ENCODE measurements around the gene GLTPD2.

Gene GLTPD2

DNA sequence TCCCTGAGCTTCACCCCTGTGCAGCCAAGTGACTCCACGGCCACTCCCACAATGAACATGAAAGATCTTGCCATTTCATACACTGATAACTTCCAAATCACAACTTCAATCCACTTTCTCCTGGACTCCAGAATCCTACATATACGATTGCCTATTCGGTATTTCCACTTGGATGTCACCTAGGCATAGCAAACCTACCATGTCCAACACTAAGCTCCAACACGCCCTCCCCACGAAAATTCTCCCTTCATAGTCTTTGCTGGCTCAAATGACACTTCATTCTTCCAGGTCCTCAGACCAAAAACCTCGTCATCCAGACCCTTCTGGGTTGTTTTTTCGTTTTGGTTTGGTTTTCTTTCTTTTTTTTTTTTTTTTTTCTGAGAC, 1.9 kb downstream of the GLTPD2 start:
- peak overlapping the region; percentile 78 for H3K4me3 ChIP-seq (ENCODE audit: low read length)
- peaks cover 15% of the 10 kb centered on the region for H3K27me3 ChIP-seq (ENCODE audit: control insufficient read depth, low read length)
- TF ChIP-seq EZH2phosphoT487 (IDR thresholded peaks at IDR 0.05; ENCODE audit: borderline replicate concordance, low read length) = no peak
- TF ChIP-seq, protein P1, sequence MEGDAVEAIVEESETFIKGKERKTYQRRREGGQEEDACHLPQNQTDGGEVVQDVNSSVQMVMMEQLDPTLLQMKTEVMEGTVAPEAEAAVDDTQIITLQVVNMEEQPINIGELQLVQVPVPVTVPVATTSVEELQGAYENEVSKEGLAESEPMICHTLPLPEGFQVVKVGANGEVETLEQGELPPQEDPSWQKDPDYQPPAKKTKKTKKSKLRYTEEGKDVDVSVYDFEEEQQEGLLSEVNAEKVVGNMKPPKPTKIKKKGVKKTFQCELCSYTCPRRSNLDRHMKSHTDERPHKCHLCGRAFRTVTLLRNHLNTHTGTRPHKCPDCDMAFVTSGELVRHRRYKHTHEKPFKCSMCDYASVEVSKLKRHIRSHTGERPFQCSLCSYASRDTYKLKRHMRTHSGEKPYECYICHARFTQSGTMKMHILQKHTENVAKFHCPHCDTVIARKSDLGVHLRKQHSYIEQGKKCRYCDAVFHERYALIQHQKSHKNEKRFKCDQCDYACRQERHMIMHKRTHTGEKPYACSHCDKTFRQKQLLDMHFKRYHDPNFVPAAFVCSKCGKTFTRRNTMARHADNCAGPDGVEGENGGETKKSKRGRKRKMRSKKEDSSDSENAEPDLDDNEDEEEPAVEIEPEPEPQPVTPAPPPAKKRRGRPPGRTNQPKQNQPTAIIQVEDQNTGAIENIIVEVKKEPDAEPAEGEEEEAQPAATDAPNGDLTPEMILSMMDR (IDR thresholded peaks at IDR 0.05; ENCODE audit: low read depth, low read length, poor library complexity, severe bottlenecking) = no peak
- H3K36me3 ChIP-seq (ENCODE audit: control insufficient read depth, low read length) = no peaks in the 10 kb centered on the region
- H3K27ac ChIP-seq (ENCODE audit: low read depth, low read length) = no peak overlapping the region
- no peaks in the 10 kb centered on the region for H3K9me2 ChIP-seq (replicated peaks; ENCODE audit: control insufficient read depth, low read length)
- H3K4me1 ChIP-seq (ENCODE audit: control insufficient read depth, low read length) = peaks cover 22% of the 10 kb centered on the region
- no peaks in the 10 kb centered on the region for H3K79me2 ChIP-seq (ENCODE audit: control insufficient read depth, low read length)
- H3K9me3 ChIP-seq (ENCODE audit: control insufficient read depth, insufficient read depth, low read length) = no peaks in the 10 kb centered on the region
- H3K4me2 ChIP-seq (ENCODE audit: low read length) = peak overlapping the region; percentile 91
- peaks cover 4% of the 10 kb centered on the region; the same call in 1 of the 2 replicates for H3F3A ChIP-seq (ENCODE audit: control insufficient read depth, insufficient read depth)
- H4K20me1 ChIP-seq (ENCODE audit: control insufficient read depth, insufficient read depth, low read depth, low read length) = no peaks in the 10 kb centered on the region

GRCh38 chr17:4795168-4795567, 6.4 kb downstream of the GLTPD2 start:
- Histone ChIP-seq H3K27ac (ENCODE audit: low read depth, low read length) (no peak overlapping the region), H3K9me3 (ENCODE audit: control insufficient read depth, insufficient read depth, low read length) (no peaks in the 10 kb centered on the region), H3K4me1 (ENCODE audit: control insufficient read depth, low read length) (peaks cover 20% of the 10 kb centered on the region), H3K4me3 (ENCODE audit: low read length) (peak overlapping the region; percentile 86), H3K9me2 (replicated peaks; ENCODE audit: control insufficient read depth, low read length) (no peaks in the 10 kb centered on the region), H3K79me2 (ENCODE audit: control insufficient read depth, low read length) (peaks cover 17% of the 10 kb centered on the region), H3F3A (ENCODE audit: control insufficient read depth, insufficient read depth) (no peaks in the 10 kb centered on the region), H3K27me3 (ENCODE audit: control insufficient read depth, low read length) (peaks cover 4% of the 10 kb centered on the region; the same call in 1 of the 2 replicates), H3K4me2 (ENCODE audit: low read length) (peak overlapping the region; percentile 61), H3K36me3 (ENCODE audit: control insufficient read depth, low read length) (peaks cover 17% of the 10 kb centered on the region), H4K20me1 (ENCODE audit: control insufficient read depth, insufficient read depth, low read depth, low read length) (no peaks in the 10 kb centered on the region)
- no peak for TF ChIP-seq EZH2phosphoT487 (IDR thresholded peaks at IDR 0.05; ENCODE audit: borderline replicate concordance, low read length)
- TF ChIP-seq, protein P1 (IDR thresholded peaks at IDR 0.05; ENCODE audit: low read depth, low read length, poor library complexity, severe bottlenecking) = no peak

- peak overlapping the region; percentile 15 for H3K27ac ChIP-seq (ENCODE audit: low read depth, low read length)
- H3K4me3 ChIP-seq (ENCODE audit: low read length) = peak overlapping the region; percentile 86
- no peaks in the 10 kb centered on the region for H4K20me1 ChIP-seq (ENCODE audit: control insufficient read depth, insufficient read depth, low read depth, low read length)
- H3F3A ChIP-seq (ENCODE audit: control insufficient read depth, insufficient read depth) = no peaks in the 10 kb centered on the region
- TF ChIP-seq, protein P1 (IDR thresholded peaks at IDR 0.05; ENCODE audit: low read depth, low read length, poor library complexity, severe bottlenecking) = no peak
- TF ChIP-seq EZH2phosphoT487 (IDR thresholded peaks at IDR 0.05; ENCODE audit: borderline replicate concordance, low read length) = no peak
- peaks cover 17% of the 10 kb centered on the region for H3K79me2 ChIP-seq (ENCODE audit: control insufficient read depth, low read length)
- peaks cover 4% of the 10 kb centered on the region; the same call in 1 of the 2 replicates for H3K27me3 ChIP-seq (ENCODE audit: control insufficient read depth, low read length)
- peak overlapping the region; percentile 61 for H3K4me2 ChIP-seq (ENCODE audit: low read length)
- H3K4me1 ChIP-seq (ENCODE audit: control insufficient read depth, low read length) = peaks cover 14% of the 10 kb centered on the region
- H3K9me2 ChIP-seq (replicated peaks; ENCODE audit: control insufficient read depth, low read length) = no peaks in the 10 kb centered on the region
- H3K9me3 ChIP-seq (ENCODE audit: control insufficient read depth, insufficient read depth, low read length) = no peaks in the 10 kb centered on the region
- peaks cover 17% of the 10 kb centered on the region for H3K36me3 ChIP-seq (ENCODE audit: control insufficient read depth, low read length)
Measured at GRCh38 chr17:4796552-4796920, 7.8 kb downstream of the GLTPD2 start.
